Glutamatergic neuron (in vitro differentiated cells): ENCODE data around the gene FUBP3. TPM values are rescaled to one million over a fixed set of nuclear protein-coding genes. Genes with fewer than 3 reads are reported as not detected.
"Not testable (repeated sequence)": the region's sequence is repeated elsewhere in the genome, so short reads cannot be mapped to it uniquely, and the experiment has no call there.

Experiments used
- DNase-seq: peaks from one replicate; pipeline ENCODE4 v3.0.0; 2022
- H3K27ac Mint-ChIP-seq: one replicate; pipeline ENCODE4 v1.8.0; 2020; ENCODE audit warnings: mild to moderate bottlenecking, mixed read lengths, inconsistent platforms; ENCODE audit not compliant: unreplicated experiment
- H3K27me3 Mint-ChIP-seq: one replicate; pipeline ENCODE4 v1.8.0; 2020; ENCODE audit warnings: mild to moderate bottlenecking, moderate library complexity, mixed read lengths, inconsistent platforms; ENCODE audit not compliant: unreplicated experiment
- H3K36me3 Mint-ChIP-seq: one replicate; pipeline ENCODE4 v1.8.0; 2020; ENCODE audit warnings: mild to moderate bottlenecking, mixed read lengths, inconsistent platforms; ENCODE audit not compliant: unreplicated experiment
- H3K4me1 Mint-ChIP-seq: one replicate; pipeline ENCODE4 v1.8.0; 2020; ENCODE audit warnings: mild to moderate bottlenecking, low read depth, mixed read lengths, inconsistent platforms; ENCODE audit not compliant: unreplicated experiment
- H3K4me3 Mint-ChIP-seq: one replicate; pipeline ENCODE4 v1.8.0; 2020; ENCODE audit warnings: mild to moderate bottlenecking, mixed read lengths, inconsistent platforms; ENCODE audit not compliant: unreplicated experiment
- H3K9me3 Mint-ChIP-seq: one replicate; pipeline ENCODE4 v1.8.0; 2020; ENCODE audit warnings: mild to moderate bottlenecking, moderate library complexity, mixed read lengths, inconsistent platforms; ENCODE audit not compliant: unreplicated experiment
- CTCF ChIP-seq: fragments of 200-600 bp; sonication (generic); IDR thresholded peaks from one replicate; pipeline ENCODE4 v1.5.0; 2021; ENCODE audit not compliant: partially characterized antibody, unreplicated experiment
- microRNA-seq: library from miRNA; unstranded; fragments of <30 nt; microRNA quantifications from one replicate; pipeline ENCODE4, GENCODE V29; 2020; ENCODE audit not compliant: unreplicated experiment
- total RNA-seq: library from RNA; stranded (reverse); fragmentation: NEBNext Ultra II Directional; extraction: Animal tissue kit (Norgen Biotek cat#: 25700); gene quantifications from one replicate; pipeline ENCODE4 v1.2.1, GENCODE V29; 2021; ENCODE audit not compliant: unreplicated experiment

The FUBP3 gene
- total RNA-seq, 1 donor from 2014 or later, result 76.8 TPM

GRCh38 chr9:130682421-130683121 is 103.2 kb downstream of the FUBP3 start:
- peaks cover 5% of the 10 kb centered on the region for H3K4me1 Mint-ChIP-seq
- H3K27me3 Mint-ChIP-seq, result peaks cover 5% of the 10 kb centered on the region
- peak; percentile 82 for TF ChIP-seq CTCF
- peak overlapping the region; percentile 19 for H3K27ac Mint-ChIP-seq
- peak; percentile 85 for DNase-seq
- H3K4me3 Mint-ChIP-seq, result peak overlapping the region; percentile 82
- peaks cover 5% of the 10 kb centered on the region for H3K9me3 Mint-ChIP-seq
- peaks cover 8% of the 10 kb centered on the region for H3K36me3 Mint-ChIP-seq

- no peak for TF ChIP-seq CTCF
- H3K9me3 Mint-ChIP-seq, result peaks cover 5% of the 10 kb centered on the region
- H3K27ac Mint-ChIP-seq, result no peak overlapping the region
- peaks cover 8% of the 10 kb centered on the region for H3K36me3 Mint-ChIP-seq
- H3K4me3 Mint-ChIP-seq, result no peak overlapping the region
- peaks cover 4% of the 10 kb centered on the region for H3K27me3 Mint-ChIP-seq
- H3K4me1 Mint-ChIP-seq, result peaks cover 2% of the 10 kb centered on the region
- DNase-seq, result no peak
Observed at GRCh38 chr9:130685104-130685503, 105.7 kb downstream of the FUBP3 start.

- H3K9me3 Mint-ChIP-seq, H3K4me1 Mint-ChIP-seq, H3K27me3 Mint-ChIP-seq, H3K36me3 Mint-ChIP-seq, H3K4me3 Mint-ChIP-seq, DNase-seq, H3K27ac Mint-ChIP-seq: not testable (repeated sequence)
Observed at GRCh38 chr9:130685945-130686344, 106.6 kb downstream of the FUBP3 start.

- Mint-ChIP-seq H3K4me1 (peaks cover 5% of the 10 kb centered on the region), H3K9me3 (peaks cover 5% of the 10 kb centered on the region), H3K27ac (no peak overlapping the region), H3K4me3 (no peak overlapping the region), H3K36me3 (peaks cover 8% of the 10 kb centered on the region), H3K27me3 (peaks cover 2% of the 10 kb centered on the region)
- no peak for TF ChIP-seq CTCF
- DNase-seq, result no peak
Observed at GRCh38 chr9:130687615-130688014, 108.2 kb downstream of the FUBP3 start.

Small RNAs within 50 kb of the gene (microRNA-seq; reads per million reads assigned to microRNA genes)
- not detected for gene MIR6856

Other genes starting within 250 kb of the FUBP3 start
- 31.5 TPM for gene ASS1, start 134.6 kb upstream of the FUBP3 start, total RNA-seq
- gene PRDM12, start 85.0 kb downstream of the FUBP3 start, total RNA-seq, result 0.98 TPM
- gene EXOSC2, start 114.2 kb downstream of the FUBP3 start, total RNA-seq, result 43.3 TPM